Stimulated activated CD8-positive, alpha-beta memory T cell treated with anti-CD3 and anti-CD28 coated beads, Interleukin-15, amount 100 ng/mL, for 4 hours (primary cell): Measurements from ENCODE around the gene CEND1.

Experiments used
- DNase-seq, 2 donors: peaks; one replicate each; pipeline ENCODE4 v3.0.0-alpha.2; 2020; ENCODE audit warnings: low read depth in 2 of 2

The CEND1 gene

GRCh38 chr11:811446-812245, 21.8 kb upstream of the CEND1 start:
- no peak for DNase-seq

- no peak for DNase-seq
Measured at GRCh38 chr11:810040-810567, 20.2 kb upstream of the CEND1 start.

GRCh38 chr11:809287-810039, 19.6 kb upstream of the CEND1 start, which contains the start of gene RPLP2:
TSS of gene RPLP2 (plus strand) at chr11:809967. CDS start at chr11:810235, 268 bp downstream.
- peak; percentile 97 to 98 for DNase-seq

GRCh38 chr11:808427-809286, 18.8 kb upstream of the CEND1 start:
- no peak for DNase-seq

- no peak for DNase-seq
Measured at GRCh38 chr11:804599-804964, 14.7 kb upstream of the CEND1 start.

GRCh38 chr11:803770-804598, 14.1 kb upstream of the CEND1 start:
- DNase-seq = no peak

GRCh38 chr11:803467-803742, 13.5 kb upstream of the CEND1 start:
- DNase-seq = no peak

- DNase-seq = no peak
Measured at GRCh38 chr11:802693-803466, 13.0 kb upstream of the CEND1 start.

- DNase-seq = no peak
Measured at GRCh38 chr11:802018-802617, 12.2 kb upstream of the CEND1 start.

GRCh38 chr11:801097-801780, 11.3 kb upstream of the CEND1 start:
- no peak for DNase-seq

GRCh38 chr11:800473-800872, 10.6 kb upstream of the CEND1 start:
- DNase-seq = no peak

GRCh38 chr11:799641-800316, 9.9 kb upstream of the CEND1 start:
- DNase-seq = no peak

GRCh38 chr11:798093-798713, 8.3 kb upstream of the CEND1 start, which contains the start of gene SLC25A22:
TSS of gene SLC25A22 (minus strand) at chr11:798281. CDS start at chr11:795006, 3,275 bp downstream.
- DNase-seq = peak; percentile 61 to 75

GRCh38 chr11:797296-798092, 7.6 kb upstream of the CEND1 start:
- DNase-seq = peak; percentile 57 to 62

- no peak for DNase-seq
Measured at GRCh38 chr11:796565-797295, 6.8 kb upstream of the CEND1 start.

- DNase-seq = peak; percentile 74 to 77
Measured at GRCh38 chr11:795634-796564, 6.0 kb upstream of the CEND1 start.
